Measurements from ENCODE around the gene REC114. TPM values are rescaled to one million over a fixed set of nuclear protein-coding genes. Genes with fewer than 3 reads are reported as not detected.

The REC114 gene
- total and polyA plus RNA-seq, 2 of the 8 experiments (the other 6 are each of a cell fraction or from before 2014, with no cell fraction given): 0.12 TPM; not detected in 1

GRCh38 chr15:73433873-73434272 lies 9.1 kb upstream of the REC114 start:
- CTCF ChIA-PET (ENCODE audit: partially characterized antibody): interaction anchor here (0.6 kb wide), 1 partner anchor 585 kb away, joined by 3 read pairs; no protein-coding TSS in a partner anchor
- H3K27me3 ChIP-seq (replicated peaks in 1 of 4; ENCODE audit: control insufficient read depth in 3 of 4, extremely low read depth in 1 of 4, insufficient read depth in 3 of 4, low read length in 3 of 4): no peaks in the 10 kb centered on the region
- WGBS, 2 experiments (ENCODE audit: extremely low coverage in 1 of 2, insufficient coverage in 1 of 2, insufficient read length in 1 of 2, insufficient replicate concordance in 2 of 2, low coverage in 1 of 2, low lambda C conversion rate in 2 of 2, missing lambda C conversion rate in 1 of 2): 84% methylated on average over 4 of the region's 4 CpGs; no CpG with 5 or more reads in 1 of the 2 experiments
- no peak for TF ChIP-seq RNF2 (IDR thresholded peaks at IDR 0.05; ENCODE audit: borderline replicate concordance, low read depth, low read length, missing control alignments, poor library complexity, severe bottlenecking)
- TF ChIP-seq CBX8 (IDR thresholded peaks at IDR 0.05; ENCODE audit: borderline replicate concordance, low read depth, low read length): no peak
- TF ChIP-seq SP4 (IDR thresholded peaks at IDR 0.05; ENCODE audit: low read length): no peak
- TF ChIP-seq SP2 (IDR thresholded peaks at IDR 0.05; ENCODE audit: low read length): no peak
- no peak for TF ChIP-seq POU5F1 (IDR thresholded peaks at IDR 0.05; ENCODE audit: low read depth, low read length)
- no peak for TF ChIP-seq EGR1 (IDR thresholded peaks at IDR 0.05; ENCODE audit: borderline replicate concordance, low read depth, low read length)
- no peak for TF ChIP-seq SP1 (IDR thresholded peaks at IDR 0.05; ENCODE audit: low read depth, low read length)
- no peak for TF ChIP-seq NRF1 (IDR thresholded peaks at IDR 0.05; ENCODE audit: low read depth, low read length)
- no peak for TF ChIP-seq CHD1 (IDR thresholded peaks at IDR 0.05; ENCODE audit: low read depth, low read length)
- no peak for TF ChIP-seq RAD21 (IDR thresholded peaks at IDR 0.05 in 1 of 2, conservative IDR thresholded peaks at IDR 0.05 in 1 of 2; ENCODE audit: low read depth in 2 of 2, low read length in 2 of 2)
- TF ChIP-seq, protein P1, sequence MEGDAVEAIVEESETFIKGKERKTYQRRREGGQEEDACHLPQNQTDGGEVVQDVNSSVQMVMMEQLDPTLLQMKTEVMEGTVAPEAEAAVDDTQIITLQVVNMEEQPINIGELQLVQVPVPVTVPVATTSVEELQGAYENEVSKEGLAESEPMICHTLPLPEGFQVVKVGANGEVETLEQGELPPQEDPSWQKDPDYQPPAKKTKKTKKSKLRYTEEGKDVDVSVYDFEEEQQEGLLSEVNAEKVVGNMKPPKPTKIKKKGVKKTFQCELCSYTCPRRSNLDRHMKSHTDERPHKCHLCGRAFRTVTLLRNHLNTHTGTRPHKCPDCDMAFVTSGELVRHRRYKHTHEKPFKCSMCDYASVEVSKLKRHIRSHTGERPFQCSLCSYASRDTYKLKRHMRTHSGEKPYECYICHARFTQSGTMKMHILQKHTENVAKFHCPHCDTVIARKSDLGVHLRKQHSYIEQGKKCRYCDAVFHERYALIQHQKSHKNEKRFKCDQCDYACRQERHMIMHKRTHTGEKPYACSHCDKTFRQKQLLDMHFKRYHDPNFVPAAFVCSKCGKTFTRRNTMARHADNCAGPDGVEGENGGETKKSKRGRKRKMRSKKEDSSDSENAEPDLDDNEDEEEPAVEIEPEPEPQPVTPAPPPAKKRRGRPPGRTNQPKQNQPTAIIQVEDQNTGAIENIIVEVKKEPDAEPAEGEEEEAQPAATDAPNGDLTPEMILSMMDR (IDR thresholded peaks at IDR 0.05; ENCODE audit: control extremely low read depth in 1 of 3, insufficient read depth in 1 of 3, low read depth in 1 of 3, low read length in 3 of 3): no peak
- TF ChIP-seq ZNF274 (IDR thresholded peaks at IDR 0.05; ENCODE audit: borderline replicate concordance, extremely low read depth, low read length): no peak

More at GRCh38 chr15:73433873-73434272, 9.1 kb upstream of the REC114 start:
- H3K4ac ChIP-seq (replicated peaks; ENCODE audit: insufficient read length, low read depth, low read length): no peak overlapping the region
- FAIRE-seq: no peak
- POLR2A ChIA-PET (ENCODE audit: partially characterized antibody): no interaction called here
- H2BK20ac ChIP-seq (ENCODE audit: low read length): no peak overlapping the region
- H2BK5ac ChIP-seq (ENCODE audit: low read depth, low read length): no peak overlapping the region
- no peak overlapping the region for H2AFZ ChIP-seq (ENCODE audit: low read length)
- H3K79me2 ChIP-seq (ENCODE audit: control insufficient read depth in 1 of 2, insufficient read depth in 2 of 2, low read length in 2 of 2): no peaks in the 10 kb centered on the region
- no peak overlapping the region for H3K9ac ChIP-seq (replicated peaks in 1 of 4; ENCODE audit: extremely low read depth in 1 of 4, low read depth in 3 of 4, low read length in 3 of 4)
- H3K9me3 ChIP-seq (ENCODE audit: insufficient read depth in 2 of 2, low read depth in 1 of 2, low read length in 1 of 2): no peaks in the 10 kb centered on the region
- H4K20me1 ChIP-seq (replicated peaks in 1 of 2; ENCODE audit: control insufficient read depth in 1 of 2, insufficient read depth in 2 of 2, low read length in 2 of 2): no peaks in the 10 kb centered on the region
- H3K4me2 ChIP-seq (ENCODE audit: insufficient read depth in 1 of 2, low read depth in 2 of 2, low read length in 2 of 2): no peak overlapping the region
- no peak overlapping the region for H3K56ac ChIP-seq (replicated peaks; ENCODE audit: insufficient read length, low read depth, low read length)
- no peak overlapping the region for H3K27ac ChIP-seq (ENCODE audit: low read depth, low read length)
- peaks cover 0 to 7% (median 0%) of the 10 kb centered on the region in 4 experiments; a peak in 1 of 7 replicates for H3K4me1 ChIP-seq (replicated peaks in 1 of 4; ENCODE audit: control insufficient read depth in 3 of 4, insufficient read depth in 4 of 4, low read length in 3 of 4)
- H3K36me3 ChIP-seq (ENCODE audit: control insufficient read depth in 2 of 4, insufficient read depth in 4 of 4, low read length in 3 of 4): no peaks in the 10 kb centered on the region
- H3K18ac ChIP-seq (ENCODE audit: extremely low read depth, low read length): no peak overlapping the region
- H3K4me3 ChIP-seq (ENCODE audit: extremely low read depth in 1 of 4, insufficient read depth in 2 of 4, low read depth in 3 of 4, low read length in 4 of 4): no peak overlapping the region
- no peak overlapping the region for H2BK120ac ChIP-seq (replicated peaks; ENCODE audit: low read depth, low read length)
- DNase-seq (ENCODE audit: low read depth in 1 of 2, low spot score in 2 of 2): no peak
- no peak overlapping the region for H2BK15ac ChIP-seq (ENCODE audit: low read length)
- no peak overlapping the region for H4K5ac ChIP-seq (ENCODE audit: insufficient read length, low read depth, low read length)
- no peak overlapping the region for H4K91ac ChIP-seq (replicated peaks; ENCODE audit: insufficient read length, low read length)
- no peaks in the 10 kb centered on the region for H3K23me2 ChIP-seq (ENCODE audit: low read depth, low read length)
- no peak overlapping the region for H3K23ac ChIP-seq (ENCODE audit: insufficient read length)
- H2BK12ac ChIP-seq (ENCODE audit: low read depth, low read length): no peak overlapping the region
- no peak overlapping the region for H4K8ac ChIP-seq (ENCODE audit: extremely low read depth, insufficient read depth, low read length)
- no peak overlapping the region for H3K14ac ChIP-seq (ENCODE audit: insufficient read length)
- no peaks in the 10 kb centered on the region for H3K79me1 ChIP-seq (ENCODE audit: low read depth, low read length)
- H2AK5ac ChIP-seq (ENCODE audit: low read depth, low read length): no peak overlapping the region
